H54 (cell line): ENCODE results near the gene MMP10.

Experiments used
- DNase-seq: peaks from one replicate; pipeline ENCODE4 v3.0.0; 2011; ENCODE audit warnings: low spot score, mixed read lengths; ENCODE audit not compliant: insufficient read length
- FAIRE-seq: peaks from 3 replicates; lab custom pipeline; 2011; peaks lifted over from hg19 to GRCh38; lab: Jason Lieb, UNC
- POLR2A ChIP-seq: IDR thresholded peaks from 2 replicates; pipeline ENCODE4 v1.6.1; 2011; ENCODE audit warnings: low read depth, mild to moderate bottlenecking, low read length

Gene MMP10

GRCh38 chr11:102798012-102798746, 17.8 kb upstream of the MMP10 start, which contains the start of gene MMP1:
Gene MMP1 (minus strand): TSS chr11:102798160. CDS start chr11:102798092, 68 bp downstream.
- FAIRE-seq = no peak
- DNase-seq = no peak
- TF ChIP-seq POLR2A = no peak

DNA sequence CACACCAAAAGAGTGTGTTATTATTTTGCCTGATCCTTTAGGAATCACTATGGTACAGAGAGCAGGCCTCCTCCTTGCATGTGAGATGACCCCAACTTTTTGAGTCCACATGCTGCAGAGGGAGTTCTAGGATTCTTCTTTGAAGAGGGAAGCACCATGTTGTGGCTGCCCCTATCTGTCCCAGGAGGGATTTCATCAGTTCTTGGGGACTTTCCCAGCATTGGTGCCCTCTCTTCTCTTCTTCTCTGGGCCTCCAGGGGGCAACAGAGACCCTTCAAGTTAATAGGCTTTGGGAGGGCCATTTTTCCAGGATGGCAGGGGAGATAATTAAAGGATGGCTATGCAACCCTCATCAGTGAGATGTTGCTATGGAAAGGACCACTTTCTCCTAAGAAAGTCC, 14.0 kb upstream of the MMP10 start:
- DNase-seq (no peak), FAIRE-seq (no peak)
- no peak for TF ChIP-seq POLR2A

- DNase-seq (no peak), FAIRE-seq (no peak)
- no peak for TF ChIP-seq POLR2A
Observed at GRCh38 chr11:102793677-102794290, 13.4 kb upstream of the MMP10 start.

- DNase-seq = no peak
- no peak for TF ChIP-seq POLR2A
- no peak for FAIRE-seq
Observed at GRCh38 chr11:102792604-102793003, 12.2 kb upstream of the MMP10 start.

DNA sequence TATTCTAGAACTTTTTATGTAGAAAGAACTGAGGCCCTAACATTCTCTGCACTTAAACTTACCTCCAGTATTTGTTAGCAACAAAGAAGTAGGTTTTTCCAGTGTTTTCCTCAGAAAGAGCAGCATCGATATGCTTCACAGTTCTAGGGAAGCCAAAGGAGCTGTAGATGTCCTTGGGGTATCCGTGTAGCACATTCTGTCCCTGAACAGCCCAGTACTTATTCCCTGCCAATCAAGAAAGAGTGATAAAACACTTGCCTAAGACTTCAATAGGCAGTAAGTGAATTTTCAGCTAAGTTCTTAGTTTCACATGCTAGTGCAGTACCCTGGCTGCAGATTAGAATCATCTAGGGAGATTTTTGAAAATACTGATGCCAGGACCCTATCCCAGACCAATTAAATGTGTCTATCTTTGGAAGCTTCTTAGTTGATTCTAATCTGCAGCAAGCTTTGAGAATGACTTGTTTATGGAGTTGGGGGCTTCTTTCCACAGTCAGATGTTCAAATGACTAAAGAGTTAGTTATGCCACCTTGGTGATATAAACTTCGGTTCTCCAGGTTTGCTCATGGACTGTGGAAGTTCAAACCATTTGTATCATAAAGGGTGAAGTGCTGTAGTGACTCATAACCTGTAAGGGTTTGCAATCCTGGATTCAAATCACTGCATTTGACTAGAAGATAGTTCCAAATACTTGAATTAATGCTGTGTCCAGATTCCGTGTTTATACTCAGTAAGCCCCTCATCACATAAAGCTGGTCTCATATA, 11.0 kb upstream of the MMP10 start:
- TF ChIP-seq POLR2A = no peak
- DNase-seq (no peak), FAIRE-seq (no peak)

DNA sequence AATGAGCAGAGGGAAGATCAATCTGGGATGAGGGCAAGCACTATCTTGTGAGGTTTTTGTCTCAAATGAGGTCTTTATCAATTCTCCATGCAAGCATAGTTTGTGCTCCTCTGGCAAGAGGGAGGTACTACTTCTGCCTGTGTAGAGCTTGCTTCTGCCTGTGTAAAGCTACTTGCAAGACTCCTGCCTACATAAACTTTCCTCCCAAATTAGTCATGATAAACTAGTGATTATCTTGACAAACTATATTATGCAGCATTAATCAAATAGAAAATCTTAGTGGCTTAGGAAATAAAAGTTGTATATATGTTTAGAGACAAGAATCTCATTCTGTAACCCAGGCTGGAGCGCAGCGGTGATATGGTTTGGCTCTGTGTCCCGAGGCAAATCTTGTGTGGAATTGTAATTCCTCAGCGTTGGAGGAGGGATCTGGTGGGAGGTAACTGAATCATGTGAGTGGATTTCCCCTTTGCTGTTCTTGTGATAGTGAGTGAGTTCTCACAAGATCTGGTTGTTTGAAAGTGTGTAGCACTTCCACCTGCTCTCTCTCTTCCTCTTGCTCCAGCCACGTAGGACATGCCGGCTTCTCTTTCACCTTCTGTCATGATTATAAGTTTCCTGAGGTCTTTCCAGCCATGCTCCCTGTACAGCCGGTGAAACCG, 8.0 kb upstream of the MMP10 start:
- FAIRE-seq (no peak), DNase-seq (no peak)
- TF ChIP-seq POLR2A = no peak

DNA sequence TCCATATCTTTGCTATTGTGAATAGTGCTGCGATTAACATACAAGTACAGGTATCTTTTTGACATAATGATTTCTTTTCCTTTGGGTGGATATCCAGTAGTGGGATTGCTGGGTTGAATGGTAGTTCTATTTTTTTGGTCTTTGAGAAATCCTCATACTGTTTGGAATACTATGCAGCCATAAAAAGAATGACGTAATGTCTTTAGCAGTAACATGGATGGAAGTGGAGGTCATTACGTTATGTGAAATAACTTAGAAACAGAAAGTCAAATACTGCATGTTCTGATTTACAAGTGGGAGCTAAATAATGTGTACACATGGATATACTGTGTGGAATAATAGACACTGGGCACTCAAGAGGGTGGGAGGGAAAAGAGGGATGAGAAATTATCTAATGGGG, 4.0 kb upstream of the MMP10 start:
- DNase-seq = no peak
- no peak for TF ChIP-seq POLR2A
- no peak for FAIRE-seq

DNA sequence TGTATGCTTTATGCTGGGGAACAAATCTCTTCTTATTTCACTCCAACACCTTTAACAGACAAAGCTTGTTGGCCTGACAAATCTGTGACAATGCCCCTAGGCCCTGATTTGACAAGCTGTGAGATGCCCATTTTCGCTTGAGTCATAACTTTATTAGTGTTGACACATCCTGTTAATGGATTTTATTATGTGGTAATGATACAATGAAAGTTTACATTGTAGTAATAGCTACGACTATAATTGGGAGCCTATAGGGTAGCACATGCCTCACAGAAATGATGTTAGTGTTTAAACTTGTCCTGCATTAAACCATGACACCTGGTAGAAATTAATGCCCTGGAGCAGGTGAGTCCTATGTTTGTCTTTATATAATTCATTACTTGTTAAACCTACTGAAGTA, 3.3 kb upstream of the MMP10 start:
- FAIRE-seq (no peak), DNase-seq (no peak)
- TF ChIP-seq POLR2A = no peak

GRCh38 chr11:102783016-102783415, 2.6 kb upstream of the MMP10 start:
- DNase-seq (no peak), FAIRE-seq (no peak)
- TF ChIP-seq POLR2A = no peak

GRCh38 chr11:102781676-102782075, 1.2 kb upstream of the MMP10 start:
- no peak for DNase-seq
- no peak for FAIRE-seq
- no peak for TF ChIP-seq POLR2A

- DNase-seq = no peak
- no peak for FAIRE-seq
- TF ChIP-seq POLR2A = no peak
Observed at GRCh38 chr11:102776454-102776853, 4.0 kb downstream of the MMP10 start.

DNA sequence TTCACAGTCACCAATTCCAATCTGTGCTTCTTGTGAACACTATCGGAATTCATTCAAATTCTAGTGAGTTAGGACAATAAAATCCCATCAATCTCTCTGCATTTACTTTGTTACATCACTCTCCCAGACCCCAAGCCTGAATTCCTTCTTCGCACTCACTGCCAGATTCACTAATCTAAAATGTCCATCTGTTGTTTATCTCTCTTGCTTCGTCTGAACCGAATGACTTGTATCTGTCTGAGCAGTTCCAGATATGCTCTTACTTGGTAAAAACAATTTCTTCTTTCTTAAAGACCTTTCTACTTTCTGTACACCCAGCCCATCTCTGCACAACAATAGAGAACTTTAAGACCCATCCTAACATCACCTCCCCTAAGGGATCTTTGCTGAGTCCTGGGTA, 7.0 kb downstream of the MMP10 start:
- TF ChIP-seq POLR2A = no peak
- DNase-seq (no peak), FAIRE-seq (no peak)

- DNase-seq = no peak
- no peak for TF ChIP-seq POLR2A
- no peak for FAIRE-seq
Observed at GRCh38 chr11:102771351-102771750, 9.1 kb downstream of the MMP10 start.

DNA sequence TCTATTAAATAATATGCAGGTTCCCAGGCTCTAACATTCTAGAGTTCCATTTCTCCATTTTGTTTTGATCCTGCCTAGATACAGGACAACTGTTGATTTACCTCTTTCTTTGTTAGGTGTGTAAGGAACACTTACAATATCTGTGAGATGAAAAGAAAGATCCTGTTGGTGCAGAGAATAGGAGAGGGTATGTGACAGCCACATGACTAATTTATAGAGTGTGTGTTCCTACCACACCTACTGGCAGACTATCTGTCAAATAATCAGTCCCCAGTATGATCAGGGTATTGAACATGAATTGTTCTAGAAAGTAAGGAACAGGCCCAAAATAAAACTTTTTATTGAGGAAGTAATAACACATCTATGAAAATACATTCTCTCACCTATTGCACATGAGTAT, 10.2 kb downstream of the MMP10 start:
- TF ChIP-seq POLR2A = no peak
- DNase-seq (no peak), FAIRE-seq (no peak)
